SU-DHL-6 (cell line): ENCODE data around the gene CALN1.

Source experiments
- H2AFZ ChIP-seq: fragments of 200-600 bp; sonication (generic); 2 replicates; pipeline ENCODE4 v1.6.1; 2014; ENCODE audit warnings: low read depth, mild to moderate bottlenecking, moderate library complexity, mixed read lengths, antibody characterized with exemption, low read length; ENCODE audit not compliant: severe bottlenecking
- H3F3A ChIP-seq: fragments of 200-600 bp; shearing (Covaris generic); 2 replicates; pipeline ENCODE4 v1.6.0; 2016; ENCODE audit warnings: antibody characterized with exemption, mild to moderate bottlenecking; ENCODE audit not compliant: insufficient read depth
- H3K27ac ChIP-seq: fragments of 200-600 bp; sonication (generic); 2 replicates; pipeline ENCODE4 v1.5.1; 2016; ENCODE audit warnings: low read depth, mild to moderate bottlenecking, low read length, moderate library complexity, mixed read lengths
- H3K27me3 ChIP-seq: fragments of 200-600 bp; sonication (generic), shearing (Covaris generic); 2 replicates; pipeline ENCODE4 v1.6.0; 2014; ENCODE audit warnings: mild to moderate bottlenecking, low read length
- H3K36me3 ChIP-seq: fragments of 200-600 bp; sonication (generic); 2 replicates; pipeline ENCODE4 v1.6.1; 2014; ENCODE audit warnings: mild to moderate bottlenecking, low read length, mixed read lengths
- H3K4me2 ChIP-seq: fragments of 300-600, 200-600 bp; shearing (Covaris generic), sonication (generic); 2 replicates; pipeline ENCODE4 v1.6.0; 2014; ENCODE audit warnings: low read length, low read depth, mild to moderate bottlenecking; ENCODE audit not compliant: poor library complexity, severe bottlenecking
- H3K4me3 ChIP-seq: fragments of 200-600 bp; sonication (generic); 2 replicates; pipeline ENCODE4 v1.5.1; 2014; ENCODE audit warnings: antibody characterized with exemption, low read length, mild to moderate bottlenecking, mixed read lengths; ENCODE audit not compliant: insufficient read depth, poor library complexity, severe bottlenecking
- H3K79me2 ChIP-seq: fragments of 200-600 bp; sonication (generic); 2 replicates; pipeline ENCODE4 v1.6.1; 2014; ENCODE audit warnings: mild to moderate bottlenecking, low read length, moderate library complexity; ENCODE audit not compliant: insufficient read depth
- H3K9ac ChIP-seq: fragments of 200-600 bp; sonication (generic); 2 replicates; pipeline ENCODE4 v1.7.0; 2014; ENCODE audit warnings: mild to moderate bottlenecking, low read length
- H3K9me2 ChIP-seq: fragments of 200-600 bp; sonication (generic); replicated peaks from 2 replicates; pipeline ENCODE4 v1.6.1; 2014; ENCODE audit warnings: low read length; ENCODE audit not compliant: insufficient read depth
- H3K9me3 ChIP-seq: fragments of 200-600 bp; sonication (generic); 2 replicates; pipeline ENCODE4 v1.6.1; 2014; ENCODE audit warnings: low read length, mixed read lengths; ENCODE audit not compliant: insufficient read depth
- H4K20me1 ChIP-seq: fragments of 200-600 bp; sonication (generic); 2 replicates; pipeline ENCODE4 v1.6.1; 2014; ENCODE audit warnings: low read depth, mild to moderate bottlenecking, antibody characterized with exemption, low read length, moderate library complexity, mixed read lengths
- EZH2phosphoT487 ChIP-seq: fragments of 200-600 bp; sonication (generic), shearing (Covaris generic); conservative IDR thresholded peaks from 2 replicates; pipeline ENCODE4 v1.6.1; 2018; ENCODE audit warnings: mild to moderate bottlenecking, antibody characterized with exemption, low read length, moderate library complexity, mixed read lengths
- TF ChIP-seq, protein P1 (sequence below): fragments of 200-600 bp; sonication (generic); IDR thresholded peaks from one replicate; pipeline ENCODE4 v1.5.1; 2017; ENCODE audit warnings: antibody characterized with exemption, mild to moderate bottlenecking, low read length, moderate library complexity; ENCODE audit not compliant: insufficient read depth, poor library complexity, severe bottlenecking

The CALN1 gene

DNA sequence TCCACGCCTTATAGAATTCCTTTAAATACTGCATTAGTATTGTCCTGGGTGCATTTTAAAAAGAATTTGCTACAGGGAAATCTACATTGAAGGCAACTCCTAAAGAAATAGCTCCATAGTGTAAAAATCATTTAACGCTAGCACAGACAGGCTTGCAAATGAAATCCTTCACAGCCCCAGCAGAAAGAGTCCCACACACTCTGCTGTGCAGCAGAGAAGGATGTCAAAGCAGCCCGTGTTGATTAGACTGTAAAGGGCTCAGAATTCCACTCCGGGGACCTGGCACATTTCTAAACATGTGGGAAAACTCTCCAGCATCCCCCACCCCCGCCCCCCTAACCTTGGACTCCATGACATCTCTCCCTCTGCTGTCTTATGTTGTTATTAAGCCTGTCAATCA lies 176.8 kb downstream of the CALN1 start:
- TF ChIP-seq EZH2phosphoT487 = no peak
- TF ChIP-seq, protein P1, sequence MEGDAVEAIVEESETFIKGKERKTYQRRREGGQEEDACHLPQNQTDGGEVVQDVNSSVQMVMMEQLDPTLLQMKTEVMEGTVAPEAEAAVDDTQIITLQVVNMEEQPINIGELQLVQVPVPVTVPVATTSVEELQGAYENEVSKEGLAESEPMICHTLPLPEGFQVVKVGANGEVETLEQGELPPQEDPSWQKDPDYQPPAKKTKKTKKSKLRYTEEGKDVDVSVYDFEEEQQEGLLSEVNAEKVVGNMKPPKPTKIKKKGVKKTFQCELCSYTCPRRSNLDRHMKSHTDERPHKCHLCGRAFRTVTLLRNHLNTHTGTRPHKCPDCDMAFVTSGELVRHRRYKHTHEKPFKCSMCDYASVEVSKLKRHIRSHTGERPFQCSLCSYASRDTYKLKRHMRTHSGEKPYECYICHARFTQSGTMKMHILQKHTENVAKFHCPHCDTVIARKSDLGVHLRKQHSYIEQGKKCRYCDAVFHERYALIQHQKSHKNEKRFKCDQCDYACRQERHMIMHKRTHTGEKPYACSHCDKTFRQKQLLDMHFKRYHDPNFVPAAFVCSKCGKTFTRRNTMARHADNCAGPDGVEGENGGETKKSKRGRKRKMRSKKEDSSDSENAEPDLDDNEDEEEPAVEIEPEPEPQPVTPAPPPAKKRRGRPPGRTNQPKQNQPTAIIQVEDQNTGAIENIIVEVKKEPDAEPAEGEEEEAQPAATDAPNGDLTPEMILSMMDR = no peak
- no peak overlapping the region for H3K9ac ChIP-seq
- H3K27me3 ChIP-seq = no peaks in the 10 kb centered on the region
- no peaks in the 10 kb centered on the region for H3K36me3 ChIP-seq
- no peaks in the 10 kb centered on the region for H3K79me2 ChIP-seq
- no peaks in the 10 kb centered on the region for H4K20me1 ChIP-seq
- no peaks in the 10 kb centered on the region for H3K9me2 ChIP-seq
- no peak overlapping the region for H2AFZ ChIP-seq
- no peak overlapping the region for H3K4me3 ChIP-seq
- H3K9me3 ChIP-seq = no peaks in the 10 kb centered on the region
- H3K4me2 ChIP-seq = no peak overlapping the region
- no peaks in the 10 kb centered on the region for H3F3A ChIP-seq
- no peak overlapping the region for H3K27ac ChIP-seq

DNA sequence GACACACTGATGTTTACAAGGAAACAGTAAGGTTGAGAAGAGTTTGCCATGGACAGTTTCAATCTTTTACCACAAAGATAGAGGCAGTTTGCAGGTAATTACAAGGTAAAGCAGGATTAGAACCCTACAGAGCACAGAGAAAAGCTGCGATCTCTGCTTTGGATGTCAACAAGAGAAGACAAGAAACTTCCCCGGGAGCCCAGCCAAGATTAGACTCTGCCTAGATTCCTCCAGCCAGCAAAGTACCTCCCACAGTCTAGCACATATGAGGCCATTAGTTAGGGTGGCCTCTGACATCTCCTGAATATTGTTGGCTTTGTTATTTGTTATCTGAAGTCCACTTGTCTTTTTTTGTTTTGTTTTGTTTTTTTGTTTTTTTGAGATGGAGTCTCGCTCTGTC lies 178.1 kb downstream of the CALN1 start:
- no peak for TF ChIP-seq EZH2phosphoT487
- TF ChIP-seq, protein P1 = no peak
- Histone ChIP-seq H3K9me2 (no peaks in the 10 kb centered on the region), H3K27me3 (no peaks in the 10 kb centered on the region), H3K4me2 (no peak overlapping the region), H4K20me1 (no peaks in the 10 kb centered on the region), H3K9ac (no peak overlapping the region), H3K36me3 (no peaks in the 10 kb centered on the region), H3K79me2 (no peaks in the 10 kb centered on the region), H2AFZ (no peak overlapping the region), H3K4me3 (no peak overlapping the region), H3F3A (no peaks in the 10 kb centered on the region), H3K27ac (no peak overlapping the region), H3K9me3 (no peaks in the 10 kb centered on the region)

DNA sequence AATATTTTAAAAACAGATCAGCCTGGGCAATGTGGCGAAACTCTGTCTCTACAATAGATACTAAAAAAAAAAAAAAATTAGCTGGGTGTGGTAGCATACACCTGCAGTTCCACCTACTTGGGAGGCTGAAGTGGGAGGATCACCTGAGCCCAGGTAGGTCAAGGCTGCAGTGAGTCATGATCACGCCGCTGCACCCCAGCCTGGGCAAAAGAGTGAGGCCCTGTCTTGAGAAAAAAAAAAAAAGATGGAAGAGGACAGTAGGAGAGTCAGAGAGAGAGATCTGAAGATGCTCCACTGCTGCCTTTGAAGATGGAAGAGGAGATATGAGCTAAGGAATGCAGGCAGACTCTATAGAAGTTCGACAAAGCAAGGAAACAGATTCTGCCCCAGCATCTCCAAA lies 181.9 kb downstream of the CALN1 start:
- Histone ChIP-seq H3K79me2 (no peaks in the 10 kb centered on the region), H3F3A (no peaks in the 10 kb centered on the region), H3K9ac (no peak overlapping the region), H3K4me2 (no peak overlapping the region), H4K20me1 (no peaks in the 10 kb centered on the region), H3K4me3 (no peak overlapping the region), H3K9me3 (0 out of 2 replicates have a peak, but pooled peaks cover 2% of the 10 kb centered on the region), H3K36me3 (no peaks in the 10 kb centered on the region), H3K27ac (no peak overlapping the region), H2AFZ (no peak overlapping the region), H3K9me2 (no peaks in the 10 kb centered on the region), H3K27me3 (no peaks in the 10 kb centered on the region)
- TF ChIP-seq, protein P1 = no peak
- TF ChIP-seq EZH2phosphoT487 = no peak
